H9 (cell line): Measurements from ENCODE around the gene GAS6. TPM values are rescaled to one million over a fixed set of nuclear protein-coding genes. Genes with fewer than 3 reads are reported as not detected.

ENCODE experiments used
- DNase-seq: peaks from one replicate; pipeline ENCODE4 v3.0.0-alpha.2; 2017
- H2AFZ ChIP-seq: one replicate; pipeline ENCODE4 v1.6.1; 2013; ENCODE audit warnings: mild to moderate bottlenecking, low read length, control low read depth, moderate library complexity
- H2AK5ac ChIP-seq: 2 replicates; pipeline ENCODE4 v1.6.1; 2013; ENCODE audit warnings: low read length, control low read depth, mixed read lengths; ENCODE audit not compliant: insufficient read length
- H2BK120ac ChIP-seq: one replicate; pipeline ENCODE4 v1.6.1; 2013; ENCODE audit warnings: low read depth, mild to moderate bottlenecking, low read length, control low read depth, inconsistent platforms; ENCODE audit not compliant: poor library complexity, severe bottlenecking
- H2BK12ac ChIP-seq: 2 replicates; pipeline ENCODE4 v1.6.1; 2013; ENCODE audit warnings: low read length, control low read depth, mixed read lengths, low read depth; ENCODE audit not compliant: insufficient read length
- H2BK15ac ChIP-seq: 2 replicates; pipeline ENCODE4 v1.6.1; 2013; ENCODE audit warnings: low read depth, low read length, control low read depth
- H2BK20ac ChIP-seq: one replicate; pipeline ENCODE4 v1.6.1; 2013; ENCODE audit warnings: low read depth, mild to moderate bottlenecking, low read length, control low read depth, inconsistent platforms; ENCODE audit not compliant: poor library complexity, severe bottlenecking
- H2BK5ac ChIP-seq: 2 replicates; pipeline ENCODE4 v1.6.1; 2013; ENCODE audit warnings: low read length, control low read depth, mixed read lengths; ENCODE audit not compliant: insufficient read length
- H3K14ac ChIP-seq: 2 replicates; pipeline ENCODE4 v1.6.1; 2013; ENCODE audit warnings: low read length, control low read depth; ENCODE audit not compliant: insufficient read depth
- H3K18ac ChIP-seq: 2 replicates; pipeline ENCODE4 v1.6.1; 2013; ENCODE audit warnings: low read depth, mild to moderate bottlenecking, mixed read lengths, low read length, control low read depth; ENCODE audit not compliant: insufficient read length
- H3K23ac ChIP-seq: 2 replicates; pipeline ENCODE4 v1.6.1; 2013; ENCODE audit warnings: low read length, control low read depth, mixed read lengths, low read depth; ENCODE audit not compliant: insufficient read length
- H3K23me2 ChIP-seq: 2 replicates; pipeline ENCODE4 v1.6.1; 2013; ENCODE audit warnings: low read depth, mild to moderate bottlenecking, mixed read lengths, low read length, control low read depth; ENCODE audit not compliant: insufficient read length, poor library complexity, severe bottlenecking
- H3K27ac ChIP-seq: 2 replicates; pipeline ENCODE4 v1.5.1; 2013; ENCODE audit warnings: low read length, control low read depth, mixed read lengths, low read depth; ENCODE audit not compliant: insufficient read length
- H3K27me3 ChIP-seq: 2 replicates; pipeline ENCODE4 v1.6.1; 2013; ENCODE audit warnings: low read length, control low read depth, inconsistent platforms; ENCODE audit not compliant: insufficient read depth
- H3K4ac ChIP-seq: 2 replicates; pipeline ENCODE4 v1.6.1; 2013; ENCODE audit warnings: low read depth, mild to moderate bottlenecking, control low read depth, inconsistent platforms, low read length, moderate library complexity
- H3K4me1 ChIP-seq: 2 replicates; pipeline ENCODE4 v1.6.1; 2013; ENCODE audit warnings: low read length, control low read depth, inconsistent platforms; ENCODE audit not compliant: insufficient read depth
- H3K4me2 ChIP-seq: 2 replicates; pipeline ENCODE4 v1.6.1; 2013; ENCODE audit warnings: low read length, control low read depth, mixed read lengths; ENCODE audit not compliant: insufficient read length, insufficient read depth
- H3K56ac ChIP-seq: 2 replicates; pipeline ENCODE4 v1.6.1; 2013; ENCODE audit warnings: low read depth, mild to moderate bottlenecking, mixed read lengths, low read length, control low read depth; ENCODE audit not compliant: insufficient read length
- H3K79me1 ChIP-seq: 2 replicates; pipeline ENCODE4 v1.6.1; 2013; ENCODE audit warnings: low read depth, mild to moderate bottlenecking, moderate library complexity, low read length, control low read depth, inconsistent platforms; ENCODE audit not compliant: insufficient read depth, poor library complexity, severe bottlenecking
- H3K79me2 ChIP-seq: 2 replicates; pipeline ENCODE4 v1.6.1; 2013; ENCODE audit warnings: low read length, control low read depth, inconsistent platforms; ENCODE audit not compliant: insufficient read depth
- H3K9ac ChIP-seq: 2 replicates; pipeline ENCODE4 v1.6.1; 2013; ENCODE audit warnings: low read length, control low read depth, mixed read lengths; ENCODE audit not compliant: insufficient read length; ENCODE audit errors: extremely low read depth
- H3K9me3 ChIP-seq: one replicate; pipeline ENCODE4 v1.6.1; 2013; ENCODE audit warnings: low read depth, low read length, inconsistent platforms; ENCODE audit not compliant: control insufficient read depth
- H3T11ph ChIP-seq: one replicate; pipeline ENCODE4 v1.6.1; 2013; ENCODE audit warnings: mild to moderate bottlenecking, low read length, control low read depth, inconsistent platforms
- H4K20me1 ChIP-seq: one replicate; pipeline ENCODE4 v1.6.1; 2013; ENCODE audit not compliant: control insufficient read depth, insufficient read length, insufficient read depth
- H4K5ac ChIP-seq: 2 replicates; pipeline ENCODE4 v1.6.1; 2013; ENCODE audit warnings: low read depth, mild to moderate bottlenecking, mixed read lengths, low read length, control low read depth; ENCODE audit not compliant: insufficient read length
- H4K8ac ChIP-seq: replicated peaks from 2 replicates; pipeline ENCODE4 v1.6.1; 2013; ENCODE audit warnings: low read length, control low read depth, mixed read lengths, low read depth; ENCODE audit not compliant: insufficient read length
- H4K91ac ChIP-seq: 2 replicates; pipeline ENCODE4 v1.6.1; 2013; ENCODE audit warnings: low read depth, mild to moderate bottlenecking, moderate library complexity, mixed read lengths, low read length, control low read depth; ENCODE audit not compliant: insufficient read length
- H3K27ac Mint-ChIP-seq, 3 experiments: 2 replicates in 2 of 3; 3 replicates in 1 of 3; pipeline ENCODE4 v1.8.0; 2020 to 2021; ENCODE audit warnings: mixed read lengths in 3 of 3, mild to moderate bottlenecking in 1 of 3, moderate library complexity in 1 of 3
- H3K27me3 Mint-ChIP-seq: 2 replicates; pipeline ENCODE4 v1.8.0; 2021; ENCODE audit warnings: low read depth, mild to moderate bottlenecking, moderate library complexity, mixed read lengths
- H3K36me3 Mint-ChIP-seq, 3 experiments: 2 replicates in 2 of 3; 3 replicates in 1 of 3; pipeline ENCODE4 v1.8.0; 2020 to 2021; ENCODE audit warnings: low read depth in 3 of 3, mixed read lengths in 3 of 3; ENCODE audit not compliant: insufficient read depth in 1 of 3
- H3K4me1 Mint-ChIP-seq, 2 experiments: 2 replicates each; pipeline ENCODE4 v1.8.0; 2020; ENCODE audit warnings: mixed read lengths in 2 of 2
- H3K4me3 Mint-ChIP-seq, 2 experiments: 2 replicates in 1 of 2; 3 replicates in 1 of 2; pipeline ENCODE4 v1.8.0; 2020 to 2021; ENCODE audit warnings: mild to moderate bottlenecking in 2 of 2, mixed read lengths in 2 of 2, moderate library complexity in 1 of 2
- H3K9me3 Mint-ChIP-seq, 2 experiments: 2 replicates in 1 of 2; 3 replicates in 1 of 2; pipeline ENCODE4 v1.8.0; 2020; ENCODE audit warnings: mild to moderate bottlenecking in 2 of 2, mixed read lengths in 2 of 2, moderate library complexity in 1 of 2
- WGBS: extraction: QIAGEN DNeasy Blood & Tissue Kit; methylation state at CpG from one replicate; pipeline ENCODE4 v1.1.7; 2013; ENCODE audit warnings: missing lambda C conversion rate, low lambda C conversion rate, mixed read lengths; ENCODE audit not compliant: insufficient read length; ENCODE audit errors: extremely low coverage; 5-methylcytosine and 5-hydroxymethylcytosine counted together
- total RNA-seq: library from RNA; stranded (reverse); gene quantifications from 2 replicates; pipeline ENCODE4 v1.2.1, GENCODE V29; 2021
- TF ChIP-seq, protein P1 (sequence below): fragments of 200-600 bp; sonication (generic); conservative IDR thresholded peaks from 3 replicates; pipeline ENCODE4 v1.8.0; 2021; ENCODE audit warnings: antibody characterized with exemption, mild to moderate bottlenecking

The GAS6 gene
- total RNA-seq, 1 experiment from 2014 or later, result 20.5 TPM

DNA sequence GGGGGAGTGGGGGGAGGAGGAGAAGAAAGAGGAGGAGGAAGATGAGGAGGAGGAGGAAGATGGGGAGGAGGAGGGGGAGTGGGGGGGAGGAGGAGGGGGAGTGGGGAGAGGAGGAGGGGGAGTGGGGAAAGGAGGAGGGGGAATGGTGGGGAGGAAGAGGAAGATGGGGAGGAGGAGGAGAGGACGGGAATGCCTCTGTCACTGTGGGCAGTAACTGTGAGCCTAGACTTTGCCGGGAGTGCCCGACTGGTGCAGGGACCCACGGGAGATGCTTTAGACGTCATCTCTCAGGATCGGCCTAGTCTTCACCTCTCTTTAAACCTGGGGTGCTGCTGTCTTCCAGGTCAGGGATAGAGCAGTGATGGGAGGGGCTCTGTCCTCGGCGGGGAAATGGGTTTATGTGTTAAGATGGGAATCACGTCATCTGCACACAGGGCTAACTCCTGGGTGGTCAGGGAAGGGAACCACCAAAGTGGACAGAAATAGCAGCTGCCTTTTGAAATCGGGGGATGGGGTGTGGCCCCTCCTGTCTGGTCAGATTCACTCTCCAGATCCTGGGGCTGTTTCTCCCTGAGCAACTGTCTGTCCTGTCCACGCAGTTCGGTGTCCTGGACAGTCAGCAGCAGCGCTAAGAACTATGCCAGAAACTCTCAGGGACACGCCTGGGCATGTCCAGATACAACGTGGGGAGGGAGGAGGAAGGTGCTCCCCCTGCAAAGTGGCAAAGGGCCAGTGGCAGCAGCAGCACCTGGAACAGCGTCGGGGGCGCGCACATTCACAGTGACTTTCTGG is 26.9 kb downstream of the GAS6 start:
- Mint-ChIP-seq H3K27me3 (no peaks in the 10 kb centered on the region), H3K4me1 (peaks cover 13 to 18% of the 10 kb centered on the region in 2 experiments), H3K27ac (peak overlapping the region; percentile 40 to 96 (median 91); a peak in 5 of 7 replicates), H3K9me3 (no peaks in the 10 kb centered on the region), H3K4me3 (no peak overlapping the region), H3K36me3 (peaks cover 8 to 34% (median 15%) of the 10 kb centered on the region in 3 experiments; a peak in 6 of 7 replicates)
- Histone ChIP-seq H4K8ac (no peak overlapping the region), H3K56ac (no peak overlapping the region), H3K27ac (no peak overlapping the region), H3T11ph (no peak overlapping the region), H4K20me1 (no peaks in the 10 kb centered on the region), H2AK5ac (no peak overlapping the region), H2BK20ac (no peak overlapping the region), H3K4me2 (no peak overlapping the region), H2BK5ac (no peak overlapping the region), H2BK12ac (no peak overlapping the region), H3K14ac (peak overlapping the region; percentile 52; the same call in 1 of the 2 replicates), H4K91ac (no peak overlapping the region), H4K5ac (no peak overlapping the region), H3K9ac (no peak overlapping the region), H3K18ac (peak overlapping the region; percentile 53), H3K79me2 (no peaks in the 10 kb centered on the region), H2BK120ac (peak overlapping the region; percentile 63), H3K9me3 (no peaks in the 10 kb centered on the region), H3K4me1 (no peaks in the 10 kb centered on the region), H3K79me1 (no peaks in the 10 kb centered on the region), H2AFZ (no peak overlapping the region), H3K23ac (no peak overlapping the region), H3K23me2 (no peaks in the 10 kb centered on the region), H3K27me3 (no peaks in the 10 kb centered on the region), H2BK15ac (no peak overlapping the region), H3K4ac (peak overlapping the region; percentile 12; the same call in 1 of the 2 replicates)
- TF ChIP-seq, protein P1, sequence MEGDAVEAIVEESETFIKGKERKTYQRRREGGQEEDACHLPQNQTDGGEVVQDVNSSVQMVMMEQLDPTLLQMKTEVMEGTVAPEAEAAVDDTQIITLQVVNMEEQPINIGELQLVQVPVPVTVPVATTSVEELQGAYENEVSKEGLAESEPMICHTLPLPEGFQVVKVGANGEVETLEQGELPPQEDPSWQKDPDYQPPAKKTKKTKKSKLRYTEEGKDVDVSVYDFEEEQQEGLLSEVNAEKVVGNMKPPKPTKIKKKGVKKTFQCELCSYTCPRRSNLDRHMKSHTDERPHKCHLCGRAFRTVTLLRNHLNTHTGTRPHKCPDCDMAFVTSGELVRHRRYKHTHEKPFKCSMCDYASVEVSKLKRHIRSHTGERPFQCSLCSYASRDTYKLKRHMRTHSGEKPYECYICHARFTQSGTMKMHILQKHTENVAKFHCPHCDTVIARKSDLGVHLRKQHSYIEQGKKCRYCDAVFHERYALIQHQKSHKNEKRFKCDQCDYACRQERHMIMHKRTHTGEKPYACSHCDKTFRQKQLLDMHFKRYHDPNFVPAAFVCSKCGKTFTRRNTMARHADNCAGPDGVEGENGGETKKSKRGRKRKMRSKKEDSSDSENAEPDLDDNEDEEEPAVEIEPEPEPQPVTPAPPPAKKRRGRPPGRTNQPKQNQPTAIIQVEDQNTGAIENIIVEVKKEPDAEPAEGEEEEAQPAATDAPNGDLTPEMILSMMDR, result no peak
- DNase-seq, result no peak
- no CpG with 5 or more reads among the region's 19 CpGs for WGBS
